HTR-8/SVneo (cell line): Measurements from ENCODE around the gene SH3GL2.

ENCODE experiments used
- DNase-seq: peaks from one replicate; pipeline ENCODE4 v3.0.0; 2011; ENCODE audit warnings: low spot score, mixed read lengths; ENCODE audit not compliant: insufficient read length
- FAIRE-seq: peaks from 2 replicates; lab custom pipeline; 2011; peaks lifted over from hg19 to GRCh38; lab: Jason Lieb, UNC

The SH3GL2 gene

GRCh38 chr9:17609312-17610005 is 30.6 kb downstream of the SH3GL2 start:
- no peak for FAIRE-seq
- DNase-seq, result no peak

DNA sequence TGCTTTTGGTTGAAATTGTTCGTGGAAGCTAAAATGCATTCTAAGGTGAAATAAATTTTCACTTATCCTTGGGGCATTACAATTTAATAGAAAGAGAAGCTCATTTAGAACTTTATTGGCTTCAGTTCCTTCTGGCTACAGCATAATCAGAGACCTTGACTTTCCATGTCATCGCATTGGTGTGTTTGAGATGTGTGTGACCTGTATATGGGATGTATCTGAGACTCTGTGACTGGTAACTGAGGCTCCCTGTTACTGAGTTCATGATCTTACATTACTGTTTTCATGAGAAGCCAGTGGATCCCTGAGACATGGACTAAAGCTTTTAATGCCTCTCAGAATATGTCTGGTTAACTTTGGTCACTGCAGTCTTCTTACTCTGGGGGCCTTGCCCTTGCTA is 32.5 kb downstream of the SH3GL2 start:
- FAIRE-seq, result no peak
- no peak for DNase-seq

DNA sequence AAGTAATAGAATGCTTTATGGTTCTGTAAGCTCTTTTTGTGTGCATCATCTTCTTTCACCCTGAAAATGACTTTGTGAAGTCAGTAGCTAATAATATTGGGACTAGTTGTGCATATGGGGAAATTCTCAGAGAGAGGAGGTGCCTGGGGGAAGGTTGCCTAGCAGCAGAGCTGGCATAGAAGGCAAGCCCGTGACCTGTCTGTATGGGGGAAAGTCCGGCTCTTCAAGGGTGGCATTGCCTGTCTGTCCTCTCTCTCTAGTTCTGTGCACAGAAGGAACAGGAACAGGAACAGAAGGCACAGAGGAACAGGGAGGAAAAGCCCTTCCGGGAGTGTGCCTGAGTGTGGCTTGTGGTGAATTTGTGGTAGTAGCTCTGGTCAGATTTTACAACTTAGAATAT is 33.1 kb downstream of the SH3GL2 start:
- FAIRE-seq (no peak), DNase-seq (no peak)

- DNase-seq (no peak), FAIRE-seq (no peak)
Observed at GRCh38 chr9:17613758-17614157, 34.9 kb downstream of the SH3GL2 start.

GRCh38 chr9:17614250-17614649 is 35.4 kb downstream of the SH3GL2 start:
- DNase-seq, result no peak

GRCh38 chr9:17614903-17615302 is 36.0 kb downstream of the SH3GL2 start:
- FAIRE-seq (no peak), DNase-seq (no peak)

More at GRCh38 chr9:17614250-17614649, 35.4 kb downstream of the SH3GL2 start:
- FAIRE-seq, result no peak

DNA sequence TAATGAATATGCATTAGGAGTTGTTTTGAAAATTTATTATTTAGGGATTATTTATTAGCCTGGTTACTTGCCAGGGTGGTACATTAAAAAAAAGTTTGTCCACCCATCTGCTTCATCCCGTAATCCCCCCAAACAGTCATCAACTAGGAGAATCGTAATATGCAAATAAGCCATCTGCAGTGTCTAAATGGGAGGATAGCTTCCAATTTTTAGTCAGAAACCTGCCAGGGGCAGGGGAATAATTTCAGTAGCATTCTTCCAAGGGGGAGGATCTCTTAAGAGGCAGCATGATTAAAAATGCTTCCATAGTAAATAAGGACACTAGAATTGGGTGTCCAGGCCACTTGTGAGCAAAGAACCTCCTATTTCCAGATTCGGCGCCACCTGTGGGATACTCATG is 43.3 kb downstream of the SH3GL2 start:
- FAIRE-seq, result no peak
- DNase-seq, result no peak

- DNase-seq, result no peak
- FAIRE-seq, result no peak
Observed at GRCh38 chr9:17622749-17623148, 43.9 kb downstream of the SH3GL2 start.

- FAIRE-seq, result no peak
Observed at GRCh38 chr9:17623965-17624364, 45.1 kb downstream of the SH3GL2 start.

DNA sequence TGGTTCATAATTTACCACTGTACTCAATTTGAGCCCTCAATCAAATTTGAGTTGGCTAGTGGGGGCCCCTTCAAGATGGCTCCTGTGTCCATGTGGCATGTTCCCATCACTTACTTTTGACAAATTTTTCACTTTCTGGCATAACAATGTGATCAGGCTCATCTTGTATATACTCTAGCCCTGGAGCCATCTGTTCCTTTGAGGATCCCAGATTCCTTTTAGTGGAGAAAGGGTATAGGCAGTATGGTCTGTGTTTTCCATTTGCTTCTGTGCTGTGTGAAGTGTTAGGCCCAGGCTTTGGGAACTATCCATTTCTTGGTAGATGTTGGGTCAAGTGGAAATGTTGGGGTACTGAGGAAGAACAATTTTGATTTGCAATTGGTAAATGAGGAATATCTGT is 45.7 kb downstream of the SH3GL2 start:
- FAIRE-seq, result no peak
- no peak for DNase-seq

More at GRCh38 chr9:17623965-17624364, 45.1 kb downstream of the SH3GL2 start:
- no peak for DNase-seq

DNA sequence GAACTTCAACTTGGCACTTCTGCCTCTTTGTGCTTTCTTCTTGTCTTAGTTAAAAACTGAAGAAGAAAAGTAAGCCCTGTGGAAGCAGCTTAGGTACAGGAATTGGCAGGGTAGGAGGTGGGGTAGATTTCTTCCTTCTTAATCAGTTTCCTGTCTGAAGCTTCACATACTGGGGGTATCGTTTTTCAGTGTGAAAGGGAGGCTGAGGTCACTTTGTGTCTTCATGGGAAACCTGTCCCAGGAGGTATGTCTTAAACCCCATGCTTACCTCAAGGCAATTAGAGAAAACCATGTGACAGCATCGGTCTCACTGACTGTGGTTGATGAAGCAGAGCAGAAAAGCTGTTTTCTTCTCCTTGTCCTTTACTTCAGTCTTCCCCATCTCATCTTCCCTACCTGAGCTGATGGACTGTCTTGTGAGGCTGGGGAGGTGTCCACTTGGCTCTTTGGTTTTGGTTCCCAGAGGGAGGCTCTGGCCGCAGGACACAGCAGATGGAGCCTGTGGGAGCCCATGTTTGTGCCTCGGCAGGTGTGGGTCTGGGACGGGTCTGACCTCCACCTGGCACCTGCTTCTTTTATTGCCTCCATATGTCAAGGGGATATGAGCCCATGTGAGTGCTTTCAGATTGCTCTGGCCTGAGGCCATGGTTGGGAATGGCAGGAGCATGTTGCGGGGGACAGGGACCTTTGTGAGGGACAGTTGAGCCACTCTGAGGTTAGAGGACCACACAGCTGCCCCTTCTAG is 47.0 kb downstream of the SH3GL2 start:
- DNase-seq (no peak), FAIRE-seq (no peak)

- no peak for FAIRE-seq
- DNase-seq, result no peak
Observed at GRCh38 chr9:17627641-17628040, 48.8 kb downstream of the SH3GL2 start.

- no peak for DNase-seq
- FAIRE-seq, result no peak
Observed at GRCh38 chr9:17628624-17629023, 49.8 kb downstream of the SH3GL2 start.

- no peak for DNase-seq
- no peak for FAIRE-seq
Observed at GRCh38 chr9:17630531-17630949, 51.7 kb downstream of the SH3GL2 start.

DNA sequence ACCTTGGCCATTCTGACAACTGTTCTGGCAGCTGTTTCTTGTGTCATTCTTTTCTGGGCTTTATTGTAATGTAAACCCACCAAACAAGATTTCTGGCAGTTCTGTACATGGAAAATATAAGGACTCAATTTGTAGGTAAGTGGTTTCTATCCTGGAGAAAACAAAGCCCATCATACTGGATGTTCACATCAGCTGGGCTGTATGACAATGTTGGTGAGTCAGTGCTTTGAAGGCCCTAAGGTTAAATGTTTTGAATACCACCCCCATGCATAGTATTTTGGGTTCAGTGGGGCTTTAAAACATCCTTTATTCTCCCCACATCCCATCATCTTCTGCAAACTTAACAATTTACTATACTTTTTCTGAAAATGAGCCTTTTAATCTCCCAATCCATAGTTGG is 52.5 kb downstream of the SH3GL2 start:
- no peak for FAIRE-seq
- DNase-seq, result no peak

- DNase-seq (no peak), FAIRE-seq (no peak)
Observed at GRCh38 chr9:17632994-17633393, 54.1 kb downstream of the SH3GL2 start.

DNA sequence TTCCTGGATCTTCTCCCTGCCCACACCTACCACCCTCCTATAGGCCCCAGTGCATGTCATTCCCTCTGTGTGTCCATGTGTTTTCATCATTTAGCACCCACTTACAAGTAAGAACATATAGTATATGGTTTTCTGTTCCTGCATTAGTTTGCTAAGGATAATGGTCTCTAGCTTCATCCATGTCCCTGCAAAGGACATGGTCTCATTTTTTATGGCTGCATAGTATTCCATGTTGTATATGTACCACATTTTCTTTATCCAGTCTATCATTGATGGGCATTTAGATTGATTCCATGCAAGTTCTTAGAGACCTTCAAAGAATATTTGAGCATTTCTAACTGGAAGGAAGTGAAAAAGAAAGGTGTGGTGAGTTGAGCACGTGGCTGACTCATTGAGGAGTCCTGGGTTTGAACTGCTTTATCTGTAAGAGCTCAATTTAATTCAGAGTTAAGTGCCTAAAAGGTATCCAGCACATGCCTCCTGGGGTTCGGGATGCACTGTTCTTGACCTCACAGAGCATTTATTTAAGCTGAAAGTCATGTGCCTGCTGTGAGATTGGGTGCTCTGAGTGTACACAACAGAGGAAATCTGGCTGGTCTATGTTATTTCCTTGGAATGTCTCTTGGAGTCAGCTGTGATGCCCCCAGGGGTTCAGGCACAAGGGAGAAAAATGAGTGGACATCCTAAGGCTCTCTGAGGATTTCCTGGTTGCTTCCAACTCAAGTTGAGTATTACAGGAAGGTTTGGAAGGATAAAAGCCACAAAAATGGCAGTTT is 56.4 kb downstream of the SH3GL2 start:
- DNase-seq (no peak), FAIRE-seq (no peak)

GRCh38 chr9:17636349-17636748 is 57.5 kb downstream of the SH3GL2 start:
- no peak for DNase-seq
- no peak for FAIRE-seq

DNA sequence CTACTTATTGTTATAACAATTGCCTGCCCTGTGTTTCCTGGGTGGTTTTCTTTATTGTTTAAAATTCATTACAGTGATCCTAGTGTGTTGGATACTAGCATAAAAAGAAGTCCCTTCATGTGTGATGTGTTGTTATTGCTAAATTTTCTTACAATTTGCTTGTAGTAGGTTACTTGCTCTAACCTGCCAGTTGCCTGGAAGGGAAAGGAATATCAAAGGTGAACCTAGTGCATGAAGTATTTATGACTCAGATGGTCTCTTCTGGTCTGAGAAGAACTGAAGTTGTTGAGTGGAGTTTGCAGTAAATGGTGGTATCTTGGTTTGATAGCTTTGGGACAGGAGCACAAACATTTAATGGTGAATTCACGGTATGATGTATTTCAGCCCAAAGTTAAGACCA is 58.0 kb downstream of the SH3GL2 start:
- FAIRE-seq (no peak), DNase-seq (no peak)

DNA sequence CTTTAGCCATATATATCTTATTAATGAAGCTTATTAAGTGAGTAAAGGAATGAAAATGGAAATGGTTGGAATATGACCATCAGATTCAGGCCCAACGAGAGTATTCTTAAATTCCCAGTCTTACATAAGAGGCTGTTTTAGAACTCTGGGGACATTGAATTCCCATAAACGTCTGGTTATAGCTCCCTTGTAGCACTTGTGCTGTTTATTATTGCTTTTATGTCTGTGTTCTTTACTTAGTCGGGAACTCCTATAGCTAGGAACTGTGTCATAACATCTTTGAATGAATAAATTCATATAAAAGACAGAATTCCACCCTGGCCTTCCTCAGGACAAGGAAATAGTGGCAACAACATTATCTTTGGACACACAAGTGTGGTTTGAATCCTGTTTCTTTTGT is 58.4 kb downstream of the SH3GL2 start:
- FAIRE-seq (no peak), DNase-seq (no peak)

- FAIRE-seq (no peak), DNase-seq (no peak)
Observed at GRCh38 chr9:17648516-17648915, 69.7 kb downstream of the SH3GL2 start.
